ENCODE measurements around the gene CLDN20.

GRCh38 chr6:155259204-155259603, 4.6 kb upstream of the CLDN20 start:
- TF ChIP-seq, protein P1, sequence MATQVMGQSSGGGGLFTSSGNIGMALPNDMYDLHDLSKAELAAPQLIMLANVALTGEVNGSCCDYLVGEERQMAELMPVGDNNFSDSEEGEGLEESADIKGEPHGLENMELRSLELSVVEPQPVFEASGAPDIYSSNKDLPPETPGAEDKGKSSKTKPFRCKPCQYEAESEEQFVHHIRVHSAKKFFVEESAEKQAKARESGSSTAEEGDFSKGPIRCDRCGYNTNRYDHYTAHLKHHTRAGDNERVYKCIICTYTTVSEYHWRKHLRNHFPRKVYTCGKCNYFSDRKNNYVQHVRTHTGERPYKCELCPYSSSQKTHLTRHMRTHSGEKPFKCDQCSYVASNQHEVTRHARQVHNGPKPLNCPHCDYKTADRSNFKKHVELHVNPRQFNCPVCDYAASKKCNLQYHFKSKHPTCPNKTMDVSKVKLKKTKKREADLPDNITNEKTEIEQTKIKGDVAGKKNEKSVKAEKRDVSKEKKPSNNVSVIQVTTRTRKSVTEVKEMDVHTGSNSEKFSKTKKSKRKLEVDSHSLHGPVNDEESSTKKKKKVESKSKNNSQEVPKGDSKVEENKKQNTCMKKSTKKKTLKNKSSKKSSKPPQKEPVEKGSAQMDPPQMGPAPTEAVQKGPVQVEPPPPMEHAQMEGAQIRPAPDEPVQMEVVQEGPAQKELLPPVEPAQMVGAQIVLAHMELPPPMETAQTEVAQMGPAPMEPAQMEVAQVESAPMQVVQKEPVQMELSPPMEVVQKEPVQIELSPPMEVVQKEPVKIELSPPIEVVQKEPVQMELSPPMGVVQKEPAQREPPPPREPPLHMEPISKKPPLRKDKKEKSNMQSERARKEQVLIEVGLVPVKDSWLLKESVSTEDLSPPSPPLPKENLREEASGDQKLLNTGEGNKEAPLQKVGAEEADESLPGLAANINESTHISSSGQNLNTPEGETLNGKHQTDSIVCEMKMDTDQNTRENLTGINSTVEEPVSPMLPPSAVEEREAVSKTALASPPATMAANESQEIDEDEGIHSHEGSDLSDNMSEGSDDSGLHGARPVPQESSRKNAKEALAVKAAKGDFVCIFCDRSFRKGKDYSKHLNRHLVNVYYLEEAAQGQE (IDR thresholded peaks at IDR 0.05; ENCODE audit: insufficient replicate concordance, low read depth), result no peak
- TF ChIP-seq, protein P2, sequence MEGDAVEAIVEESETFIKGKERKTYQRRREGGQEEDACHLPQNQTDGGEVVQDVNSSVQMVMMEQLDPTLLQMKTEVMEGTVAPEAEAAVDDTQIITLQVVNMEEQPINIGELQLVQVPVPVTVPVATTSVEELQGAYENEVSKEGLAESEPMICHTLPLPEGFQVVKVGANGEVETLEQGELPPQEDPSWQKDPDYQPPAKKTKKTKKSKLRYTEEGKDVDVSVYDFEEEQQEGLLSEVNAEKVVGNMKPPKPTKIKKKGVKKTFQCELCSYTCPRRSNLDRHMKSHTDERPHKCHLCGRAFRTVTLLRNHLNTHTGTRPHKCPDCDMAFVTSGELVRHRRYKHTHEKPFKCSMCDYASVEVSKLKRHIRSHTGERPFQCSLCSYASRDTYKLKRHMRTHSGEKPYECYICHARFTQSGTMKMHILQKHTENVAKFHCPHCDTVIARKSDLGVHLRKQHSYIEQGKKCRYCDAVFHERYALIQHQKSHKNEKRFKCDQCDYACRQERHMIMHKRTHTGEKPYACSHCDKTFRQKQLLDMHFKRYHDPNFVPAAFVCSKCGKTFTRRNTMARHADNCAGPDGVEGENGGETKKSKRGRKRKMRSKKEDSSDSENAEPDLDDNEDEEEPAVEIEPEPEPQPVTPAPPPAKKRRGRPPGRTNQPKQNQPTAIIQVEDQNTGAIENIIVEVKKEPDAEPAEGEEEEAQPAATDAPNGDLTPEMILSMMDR (IDR thresholded peaks at IDR 0.05; ENCODE audit: insufficient read depth, low read length), result no peak
- TF ChIP-seq POLR2AphosphoS5 (IDR thresholded peaks at IDR 0.05; ENCODE audit: low read depth), result no peak
- no peak for TF ChIP-seq SPI1 (IDR thresholded peaks at IDR 0.05; ENCODE audit: borderline replicate concordance, low read depth)

All from HL-60 (cell line).